H1 (cell line): ENCODE data around the gene LTBP1. TPM values are rescaled to one million over a fixed set of nuclear protein-coding genes. Genes with fewer than 3 reads are reported as not detected.

Experiments
- CEBPB ChIP-seq: IDR thresholded peaks from 2 replicates; pipeline ENCODE4 v1.6.1; 2012; ENCODE audit warnings: low read depth, low read length
- CTBP2 ChIP-seq: IDR thresholded peaks from 2 replicates; pipeline ENCODE4 v1.7.0; 2011; ENCODE audit warnings: borderline replicate concordance, mild to moderate bottlenecking, moderate library complexity, mixed read lengths, low read length; ENCODE audit not compliant: insufficient read depth, insufficient read length
- RAD21 ChIP-seq, 2 experiments: IDR thresholded peaks in 1 of 2; conservative IDR thresholded peaks in 1 of 2; 2 replicates each; pipeline ENCODE4 v1.6.1; 2011; ENCODE audit warnings: low read depth in 2 of 2, low read length in 2 of 2, improper control_type of control experiment in 1 of 2, inconsistent platforms in 1 of 2, mild to moderate bottlenecking in 1 of 2, moderate library complexity in 1 of 2
- SP4 ChIP-seq: IDR thresholded peaks from 2 replicates; pipeline ENCODE4 v1.6.1; 2012; ENCODE audit warnings: low read length, inconsistent platforms
- polyA plus RNA-seq, 7 experiments: library from polyadenylated mRNA; depleted of rRNA in 3 of 7; stranded (reverse) in 5 of 7; unstranded in 2 of 7; fragments of >200 nt in 5 of 7; fragments of 200-250 nt in 2 of 7; gene quantifications; 1 replicate in 5 of 7; 2 replicates in 1 of 7; 4 replicates in 1 of 7; pipeline versions ENCODE4 v1.2.1 to v1.2.3, GENCODE V29; 2011 to 2013; ENCODE audit warnings: missing spikeins in 2 of 7, mixed read lengths in 2 of 7
- total RNA-seq: library from RNA; stranded (reverse); fragmentation: NEBNext Ultra II Directional; extraction: Animal tissue kit (Norgen Biotek cat#: 25700); gene quantifications from 2 replicates; pipeline ENCODE4 v1.2.1, GENCODE V29; 2021

The LTBP1 gene
- total and polyA plus RNA-seq, 2 of the 8 experiments (the other 6 are each of a cell fraction or from before 2014, with no cell fraction given): 15.4 to 24.7 TPM

DNA sequence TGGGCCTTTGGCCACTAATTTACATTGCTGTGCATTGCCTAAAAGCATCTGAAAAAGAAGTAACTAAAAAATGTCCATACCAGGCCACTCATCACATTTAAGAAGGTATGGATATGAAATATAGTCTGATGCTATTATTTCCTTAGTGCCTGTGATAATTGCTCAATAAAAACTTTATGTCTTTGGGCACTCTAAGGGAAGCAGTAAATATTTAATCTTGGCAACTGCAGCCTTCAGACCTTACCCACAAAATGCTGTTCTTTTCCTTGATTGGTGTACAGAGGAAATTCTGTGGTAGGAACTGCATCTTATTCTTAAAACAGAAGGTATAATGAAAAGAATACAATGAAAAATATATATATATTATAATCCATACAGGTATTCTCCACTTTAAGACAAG lies 403.9 kb downstream of the LTBP1 start (continued):
- TF ChIP-seq RAD21 (IDR thresholded peaks at IDR 0.05 in 1 of 2, conservative IDR thresholded peaks at IDR 0.05 in 1 of 2; ENCODE audit: low read depth in 2 of 2, low read length in 2 of 2) (no peak), CTBP2 (no peak), CEBPB (no peak), SP4 (no peak)
- TF ChIP-seq, all 59 proteins: peak for 0
